Endodermal cell (in vitro differentiated cells): ENCODE results near the gene ARHGDIG. TPM values are rescaled to one million over a fixed set of nuclear protein-coding genes. Genes with fewer than 3 reads are reported as not detected.

Experiments
- DNase-seq: peaks from one replicate; pipeline ENCODE4 v3.0.0-alpha.2; 2017
- H3K27ac ChIP-seq: 2 replicates; pipeline ENCODE4 v1.5.1; 2013; ENCODE audit warnings: mild to moderate bottlenecking, low read depth, low read length, moderate library complexity
- H3K27me3 ChIP-seq: 2 replicates; pipeline ENCODE4 v1.6.1; 2013; ENCODE audit warnings: mild to moderate bottlenecking, low read length, moderate library complexity; ENCODE audit not compliant: insufficient read depth, control insufficient read depth, poor library complexity, severe bottlenecking
- H3K36me3 ChIP-seq: 2 replicates; pipeline ENCODE4 v1.7.0; 2013; ENCODE audit warnings: mild to moderate bottlenecking, low read length, moderate library complexity; ENCODE audit not compliant: control insufficient read depth, insufficient read depth
- H3K4me1 ChIP-seq: one replicate; pipeline ENCODE4 v1.7.0; 2013; ENCODE audit warnings: low read length; ENCODE audit not compliant: control insufficient read depth, insufficient read depth
- H3K4me3 ChIP-seq: 2 replicates; pipeline ENCODE4 v1.5.1; 2013; ENCODE audit warnings: mild to moderate bottlenecking, low read length, moderate library complexity
- H3K9ac ChIP-seq: 2 replicates; pipeline ENCODE4 v1.6.1; 2013; ENCODE audit warnings: mild to moderate bottlenecking, low read length, moderate library complexity; ENCODE audit not compliant: poor library complexity, severe bottlenecking; ENCODE audit errors: extremely low read depth
- H3K9me3 ChIP-seq: 2 replicates; pipeline ENCODE4 v1.6.1; 2013; ENCODE audit warnings: mild to moderate bottlenecking, low read length, moderate library complexity; ENCODE audit not compliant: control insufficient read depth
- H3K27ac Mint-ChIP-seq: 2 replicates; pipeline ENCODE4 v1.8.0; 2020; ENCODE audit warnings: mixed read lengths
- H3K27me3 Mint-ChIP-seq: 2 replicates; pipeline ENCODE4 v1.8.0; 2021; ENCODE audit warnings: mild to moderate bottlenecking, mixed read lengths; ENCODE audit not compliant: insufficient read depth
- H3K36me3 Mint-ChIP-seq: 2 replicates; pipeline ENCODE4 v1.8.0; 2020; ENCODE audit warnings: low read depth, mixed read lengths
- H3K4me1 Mint-ChIP-seq: 2 replicates; pipeline ENCODE4 v1.8.0; 2020; ENCODE audit warnings: mixed read lengths
- H3K4me3 Mint-ChIP-seq: 2 replicates; pipeline ENCODE4 v1.8.0; 2020; ENCODE audit warnings: mild to moderate bottlenecking, moderate library complexity, mixed read lengths
- H3K9me3 Mint-ChIP-seq: 2 replicates; pipeline ENCODE4 v1.8.0; 2020; ENCODE audit warnings: mild to moderate bottlenecking, mixed read lengths
- WGBS, 2 experiments: methylation state at CpG; one replicate each; pipeline versions ENCODE4 v1.1.5 to v1.1.7; 2013; ENCODE audit warnings: missing lambda C conversion rate in 2 of 2, mixed read lengths in 1 of 2; ENCODE audit not compliant: insufficient coverage in 1 of 2, insufficient read length in 1 of 2; 5-methylcytosine and 5-hydroxymethylcytosine counted together
- total RNA-seq, 2 donors: library from RNA; stranded (reverse); fragmentation: NEBNext Ultra II Directional in 1 of 2; extraction: Animal tissue kit (Norgen Biotek cat#: 25700) in 1 of 2; gene quantifications; 2 replicates in 1 of 2; 3 replicates in 1 of 2; pipeline ENCODE4 v1.2.1, GENCODE V29; 2021
- TF ChIP-seq, protein P1 (sequence below): fragments of 200-600 bp; sonication (generic); conservative IDR thresholded peaks from 2 replicates; pipeline ENCODE4 v1.5.0; 2021; ENCODE audit warnings: antibody characterized with exemption, mild to moderate bottlenecking

Gene ARHGDIG
- total RNA-seq, 2 donors from 2014 or later: 6.8 to 19.2 TPM

GRCh38 chr16:262121-262745 is 18.2 kb upstream of the ARHGDIG start:
- H3K9me3 ChIP-seq: no peaks in the 10 kb centered on the region
- Mint-ChIP-seq H3K27me3 (no peaks in the 10 kb centered on the region), H3K27ac (no peak overlapping the region), H3K9me3 (no peaks in the 10 kb centered on the region), H3K4me1 (no peaks in the 10 kb centered on the region), H3K4me3 (no peak overlapping the region), H3K36me3 (peaks cover 35% of the 10 kb centered on the region)
- H3K36me3 ChIP-seq: no peaks in the 10 kb centered on the region
- TF ChIP-seq, protein P1, sequence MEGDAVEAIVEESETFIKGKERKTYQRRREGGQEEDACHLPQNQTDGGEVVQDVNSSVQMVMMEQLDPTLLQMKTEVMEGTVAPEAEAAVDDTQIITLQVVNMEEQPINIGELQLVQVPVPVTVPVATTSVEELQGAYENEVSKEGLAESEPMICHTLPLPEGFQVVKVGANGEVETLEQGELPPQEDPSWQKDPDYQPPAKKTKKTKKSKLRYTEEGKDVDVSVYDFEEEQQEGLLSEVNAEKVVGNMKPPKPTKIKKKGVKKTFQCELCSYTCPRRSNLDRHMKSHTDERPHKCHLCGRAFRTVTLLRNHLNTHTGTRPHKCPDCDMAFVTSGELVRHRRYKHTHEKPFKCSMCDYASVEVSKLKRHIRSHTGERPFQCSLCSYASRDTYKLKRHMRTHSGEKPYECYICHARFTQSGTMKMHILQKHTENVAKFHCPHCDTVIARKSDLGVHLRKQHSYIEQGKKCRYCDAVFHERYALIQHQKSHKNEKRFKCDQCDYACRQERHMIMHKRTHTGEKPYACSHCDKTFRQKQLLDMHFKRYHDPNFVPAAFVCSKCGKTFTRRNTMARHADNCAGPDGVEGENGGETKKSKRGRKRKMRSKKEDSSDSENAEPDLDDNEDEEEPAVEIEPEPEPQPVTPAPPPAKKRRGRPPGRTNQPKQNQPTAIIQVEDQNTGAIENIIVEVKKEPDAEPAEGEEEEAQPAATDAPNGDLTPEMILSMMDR: no peak
- WGBS, 2 experiments: 95% methylated on average over 18 to 29 of the region's 29 CpGs
- DNase-seq: no peak
- no peaks in the 10 kb centered on the region for H3K27me3 ChIP-seq
- H3K27ac ChIP-seq: no peak overlapping the region
- H3K4me1 ChIP-seq: no peaks in the 10 kb centered on the region
- no peak overlapping the region for H3K9ac ChIP-seq
- H3K4me3 ChIP-seq: no peak overlapping the region

DNA sequence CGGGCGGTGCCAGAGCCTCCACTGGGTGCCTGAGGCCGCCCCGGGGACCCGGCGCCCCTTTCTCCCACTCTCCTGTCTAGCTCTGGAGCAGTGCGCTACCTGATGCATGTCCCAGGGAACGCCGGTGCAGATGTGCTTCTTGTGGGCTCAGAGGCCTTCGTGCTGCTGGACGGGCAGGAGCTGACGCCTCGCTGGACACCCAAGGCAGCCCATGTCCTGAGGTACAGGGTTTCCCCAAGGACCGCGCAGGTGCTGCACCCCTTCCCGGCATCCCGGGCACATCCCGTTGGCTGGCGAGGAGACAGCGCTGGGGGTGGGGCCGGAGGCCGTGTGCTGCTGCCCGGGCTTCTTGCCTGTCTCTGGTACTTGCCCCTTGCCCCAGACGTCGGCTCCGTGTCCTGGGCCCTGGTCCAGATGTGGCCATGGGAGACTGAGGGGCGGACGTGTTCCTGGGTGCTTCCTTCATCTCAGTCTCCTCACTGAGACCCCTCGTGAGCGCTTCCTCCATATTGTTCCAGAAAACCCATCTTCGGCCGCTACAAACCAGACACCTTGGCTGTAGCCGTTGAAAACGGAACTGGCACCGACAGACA is 17.1 kb upstream of the ARHGDIG start:
- TF ChIP-seq, protein P1: no peak
- Mint-ChIP-seq H3K27ac (no peak overlapping the region), H3K36me3 (peaks cover 26% of the 10 kb centered on the region), H3K4me1 (no peaks in the 10 kb centered on the region), H3K27me3 (no peaks in the 10 kb centered on the region), H3K4me3 (no peak overlapping the region), H3K9me3 (no peaks in the 10 kb centered on the region)
- Histone ChIP-seq H3K27me3 (no peaks in the 10 kb centered on the region), H3K27ac (no peak overlapping the region), H3K9ac (no peak overlapping the region), H3K4me1 (no peaks in the 10 kb centered on the region), H3K4me3 (no peak overlapping the region), H3K9me3 (no peaks in the 10 kb centered on the region), H3K36me3 (no peaks in the 10 kb centered on the region)
- no peak for DNase-seq
- 97 to 98% methylated on average over 26 to 35 of the region's 35 CpGs for WGBS, 2 experiments

DNA sequence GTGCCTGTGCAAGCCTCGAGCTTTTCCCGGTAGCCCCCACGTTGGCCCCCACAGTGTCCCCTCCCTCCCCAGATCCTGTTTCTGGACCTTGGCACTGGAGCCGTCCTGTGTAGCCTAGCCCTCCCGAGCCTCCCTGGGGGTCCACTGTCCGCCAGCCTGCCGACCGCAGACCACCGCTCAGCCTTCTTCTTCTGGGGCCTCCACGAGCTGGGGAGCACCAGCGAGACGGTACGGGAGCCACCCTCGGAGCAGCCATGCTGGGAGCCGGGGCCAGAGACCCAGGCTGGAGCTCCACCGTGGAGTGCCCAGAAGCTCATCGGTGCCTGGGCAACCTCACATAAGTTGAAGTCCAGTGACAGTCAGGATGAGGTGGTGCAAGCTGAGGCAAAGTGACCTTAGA is 16.4 kb upstream of the ARHGDIG start:
- Mint-ChIP-seq H3K4me3 (no peak overlapping the region), H3K36me3 (peaks cover 25% of the 10 kb centered on the region), H3K4me1 (no peaks in the 10 kb centered on the region), H3K27me3 (no peaks in the 10 kb centered on the region), H3K27ac (no peak overlapping the region), H3K9me3 (no peaks in the 10 kb centered on the region)
- TF ChIP-seq, protein P1: no peak
- no peak overlapping the region for H3K9ac ChIP-seq
- 93 to 95% methylated on average over 14 to 17 of the region's 17 CpGs for WGBS, 2 experiments
- H3K4me1 ChIP-seq: no peaks in the 10 kb centered on the region
- no peaks in the 10 kb centered on the region for H3K9me3 ChIP-seq
- H3K4me3 ChIP-seq: no peak overlapping the region
- H3K27me3 ChIP-seq: no peaks in the 10 kb centered on the region
- no peak for DNase-seq
- no peaks in the 10 kb centered on the region for H3K36me3 ChIP-seq
- H3K27ac ChIP-seq: no peak overlapping the region
